ENCODE data around the gene NUP210L.

The NUP210L gene

DNA sequence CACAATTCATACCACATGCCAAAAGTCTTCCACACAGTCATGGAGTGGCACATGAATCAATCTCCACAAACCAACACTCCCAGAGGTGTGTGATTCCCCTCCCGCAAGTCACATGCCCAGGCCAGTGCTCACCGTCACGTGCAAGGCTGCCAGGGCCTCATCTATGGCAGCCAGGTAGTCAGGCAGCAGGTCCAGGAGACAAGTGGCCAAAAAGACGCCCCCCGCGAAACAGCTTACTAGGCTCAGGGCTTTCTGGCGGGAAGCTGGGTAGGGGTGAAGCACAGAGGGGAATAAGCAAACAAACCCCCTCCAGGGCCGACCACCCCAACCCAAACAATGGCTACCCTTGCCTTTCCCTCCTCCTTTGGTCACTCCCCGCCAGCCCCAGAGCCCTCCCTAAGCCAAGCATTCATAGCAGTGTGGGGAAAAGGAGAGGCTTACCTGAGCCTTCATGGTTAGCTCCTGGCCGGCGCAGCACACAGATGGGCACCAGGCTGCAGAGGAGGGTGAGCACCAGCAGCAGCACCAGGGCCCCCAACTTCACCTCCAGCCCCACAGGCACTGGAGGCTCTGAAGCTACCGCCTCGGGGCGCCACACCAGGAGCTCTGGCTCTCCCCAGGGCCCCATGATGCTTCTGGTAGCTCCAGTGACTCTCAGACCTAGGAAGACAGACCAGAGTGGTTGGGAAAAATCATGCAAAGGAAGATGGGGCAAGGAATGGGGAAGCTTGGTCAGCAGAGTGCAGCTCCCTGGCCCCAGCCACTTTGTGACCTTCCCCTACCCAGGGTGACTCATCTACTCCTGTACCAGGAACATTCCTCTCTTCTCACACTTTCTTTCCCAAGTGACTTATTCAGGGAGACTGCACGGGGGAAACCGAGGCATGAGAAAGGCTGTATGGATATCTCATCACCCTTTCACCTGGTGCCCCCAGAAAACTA is 192.5 kb downstream of the NUP210L start:
- no peak for DNase-seq

DNA sequence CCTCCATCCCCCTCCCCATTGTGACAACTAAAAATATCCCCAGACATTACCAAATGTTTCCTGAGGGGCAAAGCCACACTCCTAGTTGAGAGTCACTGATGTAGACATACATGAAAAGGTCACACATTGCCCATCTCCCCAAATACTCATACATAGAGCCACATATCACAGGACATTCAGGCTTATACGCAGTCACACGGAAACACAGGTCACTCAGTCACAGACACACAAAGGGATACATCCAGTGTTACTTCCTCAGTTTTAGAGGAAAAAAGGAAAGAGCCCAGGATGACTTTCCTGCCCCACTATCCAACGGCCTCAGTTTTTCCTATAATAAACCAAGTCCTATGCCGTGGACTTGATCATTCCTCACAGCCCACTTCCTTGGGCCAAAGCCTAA is 193.5 kb downstream of the NUP210L start:
- DNase-seq: no peak

DNA sequence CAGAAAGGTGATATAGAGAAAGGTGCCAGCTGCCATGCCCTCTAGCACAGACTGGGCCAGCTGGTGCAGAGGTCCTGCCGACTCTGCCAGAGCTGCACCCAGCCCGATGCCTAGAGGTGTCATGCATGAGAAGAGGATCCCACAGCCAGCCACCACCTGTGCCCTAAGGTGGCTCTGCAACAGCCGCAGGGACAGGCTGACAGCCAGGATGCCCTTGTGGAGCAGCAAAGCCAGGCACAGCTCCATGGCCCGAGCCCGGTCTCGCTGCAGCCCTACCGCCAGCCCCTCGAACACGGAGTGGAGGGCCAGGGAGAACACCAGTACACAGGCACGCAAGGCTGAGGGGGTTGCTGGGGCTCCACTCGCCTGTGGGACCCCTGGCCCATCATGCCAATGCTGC is 194.7 kb downstream of the NUP210L start:
- no peak for DNase-seq

DNA sequence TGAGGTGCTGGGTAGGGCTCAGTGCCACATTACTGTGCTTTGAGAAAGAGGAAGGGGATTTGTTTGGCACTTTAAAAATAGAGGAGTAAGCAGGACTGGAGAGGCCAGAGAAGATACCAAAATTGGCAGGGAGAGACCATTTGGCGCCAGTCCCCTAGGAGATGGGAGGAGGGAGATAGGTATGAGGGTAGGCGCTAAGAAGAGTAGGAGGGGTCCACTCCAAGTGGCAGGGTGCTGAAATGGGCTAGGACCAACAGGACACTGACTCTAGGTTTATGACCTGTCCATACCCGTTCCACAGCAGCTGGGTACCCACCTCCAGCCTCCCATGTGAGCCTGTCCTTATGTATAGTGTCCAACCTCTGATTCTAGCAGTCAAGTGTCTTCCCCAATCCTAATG is 195.4 kb downstream of the NUP210L start:
- no peak for DNase-seq

DNA sequence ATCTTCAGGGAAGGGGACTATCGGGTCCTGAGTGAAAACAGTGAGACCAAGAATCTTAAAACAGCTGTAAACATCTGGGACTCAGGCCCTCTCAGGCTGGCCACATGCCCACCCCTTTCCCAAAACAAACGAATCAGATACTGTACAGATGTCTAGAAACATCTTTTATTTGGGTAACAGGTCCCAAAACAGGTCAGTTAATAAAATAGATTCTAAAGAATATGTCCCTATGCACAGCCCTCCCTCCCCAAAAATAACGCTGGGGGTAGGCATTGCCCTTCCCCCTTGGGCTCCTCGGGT is 196.0 kb downstream of the NUP210L start:
- DNase-seq: no peak

DNA sequence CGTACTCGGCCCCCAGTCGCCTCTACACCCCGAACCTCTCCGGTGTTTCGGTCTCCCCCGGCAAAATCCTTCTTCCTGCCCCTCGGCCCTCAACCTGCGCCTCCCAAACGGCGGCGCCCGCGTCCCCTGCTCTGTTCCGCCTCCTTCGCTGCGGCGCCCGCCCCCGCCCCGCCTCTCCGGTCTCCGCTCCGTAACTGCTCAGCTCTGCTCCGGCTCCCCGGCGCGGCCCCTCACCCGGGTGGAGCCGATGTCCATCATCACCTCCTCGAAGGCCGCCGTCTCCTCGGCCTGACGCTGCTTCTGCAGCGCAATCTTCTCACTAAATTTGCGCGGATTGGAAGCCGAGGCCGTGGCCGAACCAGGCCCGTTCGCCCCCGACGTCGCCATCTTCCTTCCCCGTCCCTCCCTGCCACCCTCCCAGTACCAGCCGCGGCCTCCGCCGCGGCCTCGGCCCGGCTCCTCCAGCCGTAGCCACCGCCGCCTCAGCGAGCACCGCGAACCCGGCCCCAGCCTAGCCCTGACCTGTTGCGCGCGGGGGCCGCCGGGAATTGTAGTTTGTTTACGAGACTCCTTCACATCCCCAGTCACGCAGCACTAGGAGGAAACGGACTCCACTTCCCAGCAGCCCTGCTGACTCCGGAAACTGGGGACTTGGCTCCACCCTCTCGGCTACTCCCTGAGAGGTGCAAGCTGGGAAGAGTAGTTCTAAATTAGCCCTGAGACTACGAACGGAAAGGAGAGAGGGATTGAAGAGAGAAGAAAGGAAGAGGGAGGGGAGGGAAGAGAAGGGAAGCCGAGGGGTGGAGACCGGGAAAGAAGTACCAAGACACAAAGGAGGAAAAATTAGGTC is 196.5 kb downstream of the NUP210L start, which contains the start of gene CRTC2:
CRTC2 (minus strand) TSS at position 502 of the 850 bp plus-strand sequence; CDS start at position 387, 115 bp downstream.
- peak; percentile 98 for DNase-seq

DNA sequence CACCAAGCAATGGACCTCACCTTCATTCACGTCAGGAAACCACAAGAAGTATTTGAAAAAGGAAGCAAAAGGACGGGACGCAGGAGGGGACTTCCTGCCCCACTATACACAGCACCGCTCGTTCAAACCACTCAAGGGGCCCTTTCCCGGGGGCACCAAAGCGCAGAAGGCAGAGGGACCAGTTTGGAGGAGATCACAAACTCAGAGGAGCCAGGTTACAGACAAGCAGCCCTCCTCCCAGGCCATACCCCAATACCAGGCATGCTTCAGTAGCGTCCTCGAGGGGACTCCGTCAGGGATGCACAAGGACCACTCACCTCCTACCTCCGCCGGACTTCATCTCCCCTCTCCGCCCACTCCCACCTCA is 197.1 kb downstream of the NUP210L start:
- peak; percentile 43 for DNase-seq

DNA sequence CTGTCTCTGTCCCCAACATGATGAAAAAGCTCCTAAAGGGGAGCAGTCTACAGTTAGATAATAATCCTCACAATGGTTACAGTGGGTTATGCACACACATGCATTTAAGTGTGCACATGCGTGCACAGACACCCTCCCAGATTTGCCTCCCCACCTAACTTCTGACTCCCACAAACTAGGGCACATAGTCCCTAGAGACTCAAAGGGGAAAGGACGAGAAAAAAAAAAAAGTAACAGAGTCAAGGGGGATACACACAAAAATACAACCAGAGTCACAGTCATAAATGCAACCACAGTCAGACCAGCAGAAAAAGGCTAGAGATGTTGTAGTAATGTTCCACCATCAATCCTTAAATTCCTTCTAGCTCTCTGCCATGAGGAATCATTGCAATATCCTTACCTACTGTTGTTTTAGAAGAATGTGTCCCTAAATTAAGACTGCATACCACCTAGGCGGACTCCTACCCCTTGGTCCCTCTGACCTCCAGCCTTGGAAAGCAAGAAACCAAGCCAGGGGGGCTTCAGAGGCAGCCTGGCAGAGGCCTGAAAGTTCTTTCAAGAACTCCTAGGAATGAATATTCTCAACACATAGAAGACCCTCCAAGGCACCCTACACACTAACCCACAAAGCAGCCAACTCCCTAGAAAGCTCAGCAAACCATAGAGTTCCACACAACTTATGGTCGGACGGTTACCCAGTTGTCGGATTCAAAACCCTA is 197.7 kb downstream of the NUP210L start:
- no peak for DNase-seq

DNA sequence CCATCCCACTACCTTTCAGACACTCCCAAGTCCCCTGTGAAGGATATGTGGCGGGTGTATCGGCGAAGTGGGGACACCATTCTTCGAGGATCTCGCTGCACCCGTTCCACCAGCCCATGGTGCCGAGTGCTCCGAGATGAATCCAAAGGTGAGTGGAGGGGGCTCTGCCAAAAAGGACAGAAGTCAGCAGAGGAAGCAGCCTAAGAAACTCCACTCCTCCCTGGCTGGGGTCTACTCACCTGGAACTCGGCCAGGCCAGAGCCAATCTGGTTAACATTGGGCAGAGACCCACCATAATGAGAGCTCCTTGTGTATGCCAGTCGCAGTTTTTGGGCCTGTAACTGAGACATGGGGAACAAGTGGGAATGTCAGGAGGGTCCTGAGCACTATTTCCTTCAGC is 200.0 kb downstream of the NUP210L start:
- DNase-seq: no peak

DNA sequence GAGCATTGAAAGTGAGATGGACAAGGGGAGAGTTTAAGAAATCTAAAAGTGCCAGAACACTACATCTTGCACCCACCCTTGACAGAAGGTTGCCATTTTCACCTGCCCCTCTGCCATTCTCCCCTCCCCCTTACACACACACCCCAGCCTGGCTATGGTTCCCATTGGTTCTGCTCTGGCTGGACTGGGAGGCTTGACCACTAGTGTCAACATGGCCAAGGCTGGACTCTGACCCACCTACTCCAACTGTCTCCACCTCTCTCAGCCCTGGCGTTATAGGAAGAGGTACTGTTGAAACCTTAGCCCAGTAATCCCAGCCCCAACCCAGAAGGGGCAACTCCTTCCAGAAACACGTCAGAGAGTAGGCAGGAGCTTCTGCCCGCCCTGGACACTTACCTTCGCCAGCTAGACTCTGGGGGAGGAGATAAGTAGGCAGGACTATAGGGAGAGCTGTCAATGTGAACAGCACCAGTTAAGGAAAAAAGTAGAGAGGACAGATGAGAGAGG is 201.0 kb downstream of the NUP210L start:
- DNase-seq: no peak

DNA sequence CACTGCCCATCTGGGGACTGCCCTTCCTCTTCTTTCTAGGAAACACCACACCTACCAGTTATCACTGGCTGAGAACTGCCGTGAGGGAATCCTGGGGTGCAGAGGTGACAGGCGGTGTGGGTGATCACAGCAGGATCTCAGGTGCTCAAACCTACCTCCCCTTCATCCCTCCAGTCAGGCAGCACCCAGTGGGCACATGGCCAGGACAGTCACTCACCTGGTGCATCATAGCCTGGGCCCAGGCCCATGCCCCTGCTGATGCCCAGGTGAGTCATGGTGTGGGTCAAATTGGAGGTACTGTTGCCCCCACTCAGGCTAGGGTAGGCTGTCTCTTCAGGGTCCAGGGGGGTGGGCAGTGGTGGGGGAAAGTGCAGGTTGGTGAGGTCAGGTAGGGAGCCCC is 203.1 kb downstream of the NUP210L start:
- DNase-seq: no peak

DNA sequence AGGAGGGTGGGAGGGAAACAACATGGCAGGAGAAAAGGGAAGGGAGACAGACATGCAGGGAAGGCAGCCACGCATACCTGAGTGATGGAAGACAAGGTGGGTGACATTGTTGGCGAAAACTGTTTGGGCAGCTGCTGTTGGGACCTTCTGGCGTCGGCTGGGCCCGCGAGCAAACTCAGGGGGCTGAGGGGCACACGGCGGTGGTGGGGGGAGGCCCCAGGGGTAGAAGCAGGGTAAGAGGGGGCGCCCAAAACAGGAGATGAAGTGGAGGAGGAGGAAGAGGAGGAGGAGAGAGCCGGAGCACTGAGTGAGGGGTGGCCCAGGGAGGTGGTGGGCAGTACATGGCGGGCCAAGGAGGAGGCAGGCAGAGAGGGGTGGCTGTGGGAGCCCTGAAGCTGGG is 203.7 kb downstream of the NUP210L start:
- no peak for DNase-seq

DNA sequence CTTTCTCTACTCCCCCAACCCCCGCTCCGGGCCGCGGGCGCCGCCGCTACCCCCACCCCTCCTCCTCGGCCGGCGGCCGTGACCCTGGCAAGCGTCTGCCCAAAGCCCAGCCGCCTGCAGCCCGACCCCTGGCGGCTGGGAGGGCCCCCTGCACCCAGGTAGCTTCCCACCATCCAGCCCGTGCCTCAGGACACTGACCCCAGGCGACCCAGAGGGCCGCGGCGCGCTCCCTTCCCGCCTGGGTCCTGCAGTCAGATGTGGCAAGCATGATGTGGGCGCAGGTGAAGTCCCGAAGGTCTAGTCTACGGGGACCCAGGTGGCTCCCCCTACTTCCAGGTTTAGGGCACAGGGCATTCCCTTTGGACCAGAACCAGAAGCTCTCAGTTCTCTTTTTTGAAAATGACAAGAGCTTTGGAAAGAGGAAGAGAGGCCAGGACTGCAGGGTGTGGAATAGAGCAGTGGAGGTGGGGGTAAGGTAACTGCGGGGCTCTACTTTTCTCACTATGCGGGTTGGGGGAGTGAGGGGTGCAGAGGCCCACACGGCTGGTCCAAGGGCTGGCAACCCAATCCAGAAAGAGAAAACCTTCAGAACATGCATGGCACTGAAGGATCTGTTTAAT is 208.1 kb downstream of the NUP210L start, which contains the start of gene DENND4B:
DENND4B (minus strand) TSS at position 97 of the 620 bp plus-strand sequence. CDS start 2,344 bp downstream, outside the sequence.
- peak; percentile 79 for DNase-seq

DNA sequence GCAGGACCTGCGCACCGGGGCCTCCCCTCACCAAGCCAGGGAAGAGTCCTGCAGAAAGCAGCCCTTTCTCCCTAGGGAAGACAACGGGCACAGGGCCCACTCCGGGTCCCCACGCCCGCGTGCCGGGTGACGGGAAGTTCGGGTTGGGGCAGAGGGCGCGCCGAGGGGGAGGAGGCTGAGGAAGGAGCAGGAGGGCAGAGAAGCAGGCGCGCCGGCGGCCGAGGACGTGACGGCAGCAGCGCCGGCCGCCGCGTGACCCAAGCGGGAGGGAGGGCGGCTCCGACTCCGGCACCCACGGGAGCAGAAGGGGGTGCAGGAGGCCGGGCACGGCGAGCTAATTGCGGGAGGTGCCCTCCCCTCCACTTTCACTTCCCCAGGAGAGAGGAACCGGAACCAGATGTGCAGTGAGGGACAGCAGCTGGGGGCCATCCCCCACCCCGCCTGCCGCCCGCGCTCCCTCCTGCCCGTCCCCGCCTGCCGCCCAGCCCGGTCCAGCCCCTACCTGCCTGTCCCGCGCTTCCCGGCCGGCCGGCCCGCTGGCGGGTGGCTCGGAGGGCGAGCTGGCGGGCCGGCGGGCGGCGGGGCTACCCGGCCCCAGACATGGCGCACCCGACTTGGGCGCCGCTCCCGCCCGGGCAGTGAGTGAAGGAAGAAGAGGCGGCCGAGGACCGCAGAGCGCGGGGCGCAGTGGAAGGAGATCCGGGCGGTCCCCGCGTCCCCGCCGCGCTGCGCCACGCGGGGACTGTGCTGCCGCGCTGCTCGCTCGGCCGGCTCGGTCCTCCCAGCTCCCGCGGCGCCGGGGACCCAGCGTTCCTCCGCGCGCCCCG is 208.9 kb downstream of the NUP210L start:
- DNase-seq: peak; percentile 71

DNA sequence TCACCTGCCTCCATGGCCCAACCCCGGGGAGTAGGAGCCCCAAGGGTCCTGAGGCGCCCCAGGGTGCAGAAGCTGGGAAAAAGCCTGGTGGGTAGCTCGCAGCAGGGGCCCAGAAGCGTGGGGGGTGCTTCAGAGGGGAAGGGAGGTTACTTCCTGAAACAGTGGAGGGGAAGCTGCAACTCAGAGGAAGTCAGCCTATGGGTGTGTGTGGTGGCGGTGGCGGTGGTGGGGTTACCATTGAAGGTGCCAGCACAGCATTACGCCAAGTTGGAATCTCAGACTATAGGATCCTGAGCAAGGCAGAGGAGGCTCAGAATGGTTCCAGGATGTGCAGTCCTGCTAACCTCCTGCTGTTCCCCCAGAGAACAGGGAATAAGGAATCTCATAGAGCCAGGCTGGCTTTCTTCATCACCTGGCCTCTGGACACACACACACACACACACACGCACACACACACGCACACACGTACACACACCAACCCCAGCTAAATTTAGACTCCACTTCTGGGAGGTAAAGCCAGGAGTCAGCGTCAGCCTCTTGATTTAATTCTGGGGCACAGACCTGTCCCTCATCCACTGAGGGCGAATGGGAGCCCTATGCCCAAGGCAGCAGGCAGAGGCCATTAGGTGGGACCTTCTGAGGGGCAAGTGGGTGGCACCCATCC is 209.6 kb downstream of the NUP210L start:
- DNase-seq: peak; percentile 76

DNA sequence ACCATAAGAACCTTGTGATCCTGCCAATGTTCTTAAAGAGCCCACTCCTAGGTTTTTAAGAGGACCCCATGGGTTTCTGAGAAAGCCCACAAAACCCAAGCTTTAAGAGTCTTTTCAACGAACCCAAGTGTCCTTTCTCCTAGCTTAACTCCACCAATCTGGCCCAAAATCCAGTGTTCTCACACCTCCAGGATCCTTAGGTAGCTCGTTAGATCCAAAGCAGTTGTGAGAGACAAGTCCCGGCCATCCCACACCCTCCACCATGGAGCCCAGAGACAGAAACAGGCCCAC is 210.1 kb downstream of the NUP210L start:
- DNase-seq: no peak

DNA sequence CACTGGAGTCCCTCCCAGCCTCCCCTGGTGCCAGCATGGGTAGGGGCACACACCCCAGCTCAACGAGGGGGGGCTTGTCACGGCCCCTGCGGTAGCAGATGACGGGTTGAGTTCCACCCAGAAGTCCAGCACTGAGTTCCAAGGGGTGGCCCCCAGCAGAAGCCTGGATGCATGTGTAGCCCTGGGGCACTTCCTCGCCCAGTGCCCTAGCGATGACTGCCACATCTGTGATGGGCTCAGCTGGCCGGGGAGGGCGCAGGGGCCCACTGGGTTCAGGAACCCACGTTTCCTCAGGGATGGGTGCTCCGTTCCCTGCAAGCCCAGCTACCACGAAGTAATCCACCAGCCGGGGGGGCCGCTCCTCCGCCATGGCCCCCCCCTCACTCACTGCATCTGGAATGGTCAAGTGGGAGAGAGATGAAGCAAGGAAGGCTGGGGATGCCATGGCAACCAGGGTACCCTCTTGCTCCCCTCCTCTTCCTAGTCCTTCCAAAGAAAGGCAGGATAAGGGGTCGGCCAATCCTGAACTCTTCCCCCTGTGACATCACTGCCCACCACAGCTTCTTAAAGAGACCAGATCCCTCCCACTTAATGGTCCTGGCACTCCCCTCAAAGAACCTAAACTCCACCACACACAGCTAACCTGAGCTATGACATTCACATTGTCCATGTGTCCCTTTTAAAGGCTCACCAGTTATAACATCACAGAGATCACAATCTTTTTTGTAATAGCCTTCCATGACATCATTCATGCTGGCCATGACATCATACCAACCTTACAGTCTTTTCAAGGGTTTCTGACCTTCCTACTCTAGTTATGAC is 210.7 kb downstream of the NUP210L start:
- no peak for DNase-seq

DNA sequence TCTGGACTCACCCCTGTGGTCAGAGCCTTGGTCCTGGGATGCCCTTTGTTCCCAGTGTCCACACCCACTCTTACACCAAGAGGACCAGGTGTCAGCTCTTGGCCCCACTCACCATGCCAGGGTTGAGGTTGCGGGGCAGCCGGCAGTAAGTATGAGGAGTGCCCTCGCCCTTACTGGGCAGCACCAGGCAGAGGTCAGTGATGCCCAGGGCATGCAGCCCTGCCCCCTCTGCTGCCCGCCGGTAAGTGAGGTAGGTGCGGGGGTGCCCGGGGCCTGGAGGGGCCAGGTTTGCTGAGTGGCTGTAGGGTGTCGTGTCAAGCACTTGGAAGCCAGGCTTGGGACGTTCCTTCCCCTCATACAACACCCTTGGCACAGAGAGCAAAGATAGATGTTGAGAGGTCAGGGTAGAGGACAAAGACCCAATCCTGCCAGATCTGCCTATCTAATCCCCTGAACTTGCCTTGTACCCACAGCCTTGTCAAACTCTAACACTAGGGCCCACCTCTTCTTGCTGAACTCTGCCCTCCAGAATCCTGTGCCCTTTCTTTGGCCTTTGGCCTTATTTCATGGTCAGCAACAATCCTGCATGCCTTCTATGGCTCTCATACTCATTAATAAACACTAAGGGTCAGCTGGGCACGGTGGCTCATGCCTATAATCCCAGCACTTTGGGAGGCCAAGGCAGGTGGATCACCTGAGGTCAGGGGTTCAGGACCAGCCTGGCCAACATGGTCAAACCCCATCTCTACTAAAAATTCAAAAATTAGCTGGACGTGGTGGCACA is 211.9 kb downstream of the NUP210L start:
- DNase-seq: no peak

Measured in activated naive CD4-positive, alpha-beta T cell treated with Interleukin-2 at 50 U/mL for 16 hours (primary cell).